SK-N-SH (cell line): Measurements from ENCODE around the gene ABCC12. TPM values are rescaled to one million over a fixed set of nuclear protein-coding genes. Genes with fewer than 3 reads are reported as not detected.

Source experiments
- CTCF ChIA-PET: fragments of 300-600, 350-600 bp; formaldehyde crosslinking; extraction: SDS; loops from one replicate; lab custom pipeline; 2021; lab: Yijun Ruan, JAX
- POLR2A ChIA-PET: fragments of 350-600 bp; sonication (Branson Sonifier 250); formaldehyde crosslinking; extraction: SDS; loops from one replicate; lab custom pipeline; 2020; ENCODE audit warnings: antibody characterized with exemption, inconsistent platforms; lab: Yijun Ruan, JAX
- DNase-seq: peaks from one replicate; pipeline ENCODE4 v3.0.0; 2012
- H2AFZ ChIP-seq: fragments of 200-600 bp; sonication (generic); 2 replicates; pipeline ENCODE4 v1.8.1; 2016; ENCODE audit warnings: antibody characterized with exemption, mild to moderate bottlenecking, low read depth
- H3F3A ChIP-seq: fragments of 200-600 bp; sonication (generic); replicated peaks from 2 replicates; pipeline ENCODE3; 2016; ENCODE audit warnings: antibody characterized with exemption, mild to moderate bottlenecking; ENCODE audit not compliant: insufficient read depth
- H3K27ac ChIP-seq, 2 experiments: fragments of 200-500 bp in 1 of 2; fragments of 200-600 bp in 1 of 2; sonication (Bioruptor generic) in 1 of 2; sonication (generic), shearing (Covaris generic) in 1 of 2; 2 replicates each; pipeline versions ENCODE4 v1.5.1 to v1.6.1; 2014 to 2016; ENCODE audit warnings: low read depth in 2 of 2, inconsistent platforms in 1 of 2, low read length in 1 of 2, mild to moderate bottlenecking in 1 of 2, mixed read lengths in 1 of 2
- H3K27me3 ChIP-seq: fragments of 200-600 bp; sonication (generic), shearing (Covaris generic); 2 replicates; pipeline ENCODE4 v1.6.1; 2016; ENCODE audit warnings: mixed run types; ENCODE audit not compliant: insufficient read depth
- H3K36me3 ChIP-seq, 2 experiments: fragments of 200-500 bp in 1 of 2; fragments of 200-600 bp in 1 of 2; sonication (Bioruptor generic) in 1 of 2; sonication (generic) in 1 of 2; replicated peaks in 1 of 2; 2 replicates each; pipeline versions ENCODE3 to v1.5.1; 2014 to 2016; ENCODE audit warnings: low read length in 1 of 2, mild to moderate bottlenecking in 1 of 2; ENCODE audit not compliant: insufficient read depth in 2 of 2, control insufficient read depth in 1 of 2
- H3K4me1 ChIP-seq, 2 experiments: fragments of 200-500 bp in 1 of 2; fragments of 200-600 bp in 1 of 2; sonication (Bioruptor generic) in 1 of 2; sonication (generic), shearing (Covaris generic) in 1 of 2; 2 replicates each; pipeline versions ENCODE4 v1.5.1 to v1.6.1; 2014 to 2016; ENCODE audit warnings: low read depth in 1 of 2, low read length in 1 of 2, mixed run types in 1 of 2; ENCODE audit not compliant: insufficient read depth in 2 of 2, control insufficient read depth in 1 of 2
- H3K4me2 ChIP-seq: fragments of 200-600 bp; sonication (generic), shearing (Covaris generic); 2 replicates; pipeline ENCODE4 v1.6.1; 2017; ENCODE audit warnings: mixed run types
- H3K4me3 ChIP-seq, 2 experiments: fragments of 200-500 bp in 1 of 2; fragments of 200-600 bp in 1 of 2; sonication (Bioruptor generic) in 1 of 2; sonication (generic), shearing (Covaris generic) in 1 of 2; 2 replicates each; pipeline versions ENCODE4 v1.5.1 to v1.8.1; 2014 to 2016; ENCODE audit warnings: low read depth in 2 of 2, inconsistent platforms in 1 of 2, low read length in 1 of 2, mild to moderate bottlenecking in 1 of 2, mixed read lengths in 1 of 2, moderate library complexity in 1 of 2
- H3K79me2 ChIP-seq: fragments of 200-600 bp; sonication (generic); 2 replicates; pipeline ENCODE4 v1.8.1; 2017; ENCODE audit warnings: mild to moderate bottlenecking; ENCODE audit not compliant: insufficient read depth
- H3K9ac ChIP-seq: fragments of 200-600 bp; sonication (generic); 2 replicates; pipeline ENCODE4 v1.6.1; 2017; ENCODE audit warnings: mixed run types
- H3K9me2 ChIP-seq: fragments of 200-600 bp; sonication (generic); 2 replicates; pipeline ENCODE4 v1.6.1; 2017; ENCODE audit warnings: mixed run types
- H3K9me3 ChIP-seq: fragments of 200-600 bp; sonication (generic); 2 replicates; pipeline ENCODE4 v1.6.1; 2017; ENCODE audit warnings: mixed run types, mild to moderate bottlenecking, moderate library complexity
- H4K20me1 ChIP-seq: fragments of 200-600 bp; sonication (generic); 2 replicates; pipeline ENCODE4 v1.6.1; 2017; ENCODE audit warnings: mild to moderate bottlenecking, mixed run types; ENCODE audit not compliant: insufficient read depth
- CHD2 ChIP-seq: fragments of 150-350 bp; IDR thresholded peaks from 2 replicates; pipeline ENCODE4 v1.6.1; 2018; ENCODE audit warnings: low read length; ENCODE audit not compliant: partially characterized antibody
- CTCF ChIP-seq: fragments of 200-600 bp; sonication (generic); IDR thresholded peaks from 2 replicates; pipeline ENCODE4 v1.6.1; 2017; ENCODE audit warnings: antibody characterized with exemption, mild to moderate bottlenecking, moderate library complexity
- EZH2phosphoT487 ChIP-seq: fragments of 200-600 bp; sonication (generic); IDR thresholded peaks from 2 replicates; pipeline ENCODE4 v1.6.1; 2017; ENCODE audit warnings: low read depth, mixed run types, mild to moderate bottlenecking, antibody characterized with exemption, moderate library complexity, borderline replicate concordance
- FOSL2 ChIP-seq: IDR thresholded peaks from 2 replicates; pipeline ENCODE4 v1.4.0; 2012; ENCODE audit warnings: low read depth, mild to moderate bottlenecking, moderate library complexity, borderline replicate concordance
- GABPA ChIP-seq: IDR thresholded peaks from 2 replicates; pipeline ENCODE4 v1.4.0; 2012; ENCODE audit warnings: low read depth, mild to moderate bottlenecking
- JUND ChIP-seq: IDR thresholded peaks from 2 replicates; pipeline ENCODE4 v1.4.0; 2012
- MEF2A ChIP-seq: IDR thresholded peaks from 2 replicates; pipeline ENCODE4 v1.4.0; 2012; ENCODE audit warnings: low read depth, borderline replicate concordance
- MXI1 ChIP-seq: IDR thresholded peaks from 2 replicates; pipeline ENCODE4 v1.6.1; 2012; ENCODE audit warnings: mild to moderate bottlenecking, low read depth, low read length, improper control_type of control experiment
- NFIC ChIP-seq: IDR thresholded peaks from 2 replicates; pipeline ENCODE4 v1.4.0; 2012; ENCODE audit warnings: borderline replicate concordance
- RAD21 ChIP-seq: IDR thresholded peaks from 2 replicates; pipeline ENCODE4 v1.6.1; 2012; ENCODE audit warnings: mild to moderate bottlenecking, low read length
- RCOR1 ChIP-seq: fragments of 150-350 bp; IDR thresholded peaks from 2 replicates; pipeline ENCODE4 v1.6.1; 2017; ENCODE audit warnings: antibody characterized with exemption, low read length
- REST ChIP-seq: IDR thresholded peaks from 2 replicates; pipeline ENCODE4 v1.6.1; 2012; ENCODE audit warnings: mild to moderate bottlenecking, low read depth, low read length, moderate library complexity
- SIN3A ChIP-seq: IDR thresholded peaks from 2 replicates; pipeline ENCODE4 v1.6.1; 2012; ENCODE audit warnings: low read depth, mild to moderate bottlenecking, low read length, moderate library complexity, borderline replicate concordance
- TAF1 ChIP-seq: IDR thresholded peaks from 2 replicates; pipeline ENCODE4 v1.6.1; 2012; ENCODE audit warnings: low read depth, mild to moderate bottlenecking, low read length, moderate library complexity, borderline replicate concordance
- TCF12 ChIP-seq: IDR thresholded peaks from 2 replicates; pipeline ENCODE4 v1.4.0; 2012
- YY1 ChIP-seq: IDR thresholded peaks from 2 replicates; pipeline ENCODE4 v1.4.0; 2012; ENCODE audit warnings: low read depth, mild to moderate bottlenecking
- WGBS: methylation state at CpG from one replicate; pipeline ENCODE4 v1.1.6; 2017; ENCODE audit warnings: low lambda C conversion rate; 5-methylcytosine and 5-hydroxymethylcytosine counted together
- polyA plus RNA-seq, 3 experiments: library from polyadenylated mRNA; depleted of rRNA; stranded (reverse); fragments of >200 nt; gene quantifications; 2 replicates each; pipeline ENCODE4 v1.2.3, GENCODE V29; 2012
- TF ChIP-seq, protein P1 (sequence below): fragments of 150-350 bp; IDR thresholded peaks from 2 replicates; pipeline ENCODE4 v1.6.1; 2016; ENCODE audit warnings: mild to moderate bottlenecking, low read depth, low read length
- TF ChIP-seq, protein P2 (sequence below): fragments of 150-350 bp; IDR thresholded peaks from 2 replicates; pipeline ENCODE4 v1.6.1; 2017; ENCODE audit warnings: antibody characterized with exemption, low read length, low read depth, borderline replicate concordance
- TF ChIP-seq, protein P3 (sequence below): IDR thresholded peaks from 2 replicates; pipeline ENCODE4 v1.4.0; 2012; ENCODE audit warnings: low read depth, borderline replicate concordance

ABCC12 gene
- polyA plus RNA-seq, 1 of the 3 experiments (the other 2 are of a cell fraction) = not detected

- ChIA-PET CTCF (interaction anchor here (0.9 to 1.6 kb wide), 2 partner anchors 24 to 1047 kb away, joined by 3 to 4 read pairs; no protein-coding TSS in a partner anchor), POLR2A (no interaction called here)
- H3K9ac ChIP-seq = no peak overlapping the region
- no peaks in the 10 kb centered on the region for H3K27me3 ChIP-seq
- H3F3A ChIP-seq = no peaks in the 10 kb centered on the region
- H2AFZ ChIP-seq = no peak overlapping the region
- H3K36me3 ChIP-seq = no peaks in the 10 kb centered on the region
- H3K4me2 ChIP-seq = no peak overlapping the region
- H4K20me1 ChIP-seq = no peaks in the 10 kb centered on the region
- 57% methylated on average over 6 of the region's 6 CpGs for WGBS
- no peaks in the 10 kb centered on the region for H3K79me2 ChIP-seq
- no peaks in the 10 kb centered on the region for H3K9me3 ChIP-seq
- TF ChIP-seq EZH2phosphoT487 (no peak), MEF2A (no peak), GABPA (no peak), RCOR1 (no peak), TAF1 (no peak), YY1 (no peak), NFIC (no peak), CTCF (no peak), REST (no peak), FOSL2 (no peak), CHD2 (no peak), RAD21 (no peak), MXI1 (no peak), TCF12 (no peak), SIN3A (no peak), JUND (no peak)
- TF ChIP-seq, protein P1, sequence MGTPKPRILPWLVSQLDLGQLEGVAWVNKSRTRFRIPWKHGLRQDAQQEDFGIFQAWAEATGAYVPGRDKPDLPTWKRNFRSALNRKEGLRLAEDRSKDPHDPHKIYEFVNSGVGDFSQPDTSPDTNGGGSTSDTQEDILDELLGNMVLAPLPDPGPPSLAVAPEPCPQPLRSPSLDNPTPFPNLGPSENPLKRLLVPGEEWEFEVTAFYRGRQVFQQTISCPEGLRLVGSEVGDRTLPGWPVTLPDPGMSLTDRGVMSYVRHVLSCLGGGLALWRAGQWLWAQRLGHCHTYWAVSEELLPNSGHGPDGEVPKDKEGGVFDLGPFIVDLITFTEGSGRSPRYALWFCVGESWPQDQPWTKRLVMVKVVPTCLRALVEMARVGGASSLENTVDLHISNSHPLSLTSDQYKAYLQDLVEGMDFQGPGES = no peak
- TF ChIP-seq, protein P2, sequence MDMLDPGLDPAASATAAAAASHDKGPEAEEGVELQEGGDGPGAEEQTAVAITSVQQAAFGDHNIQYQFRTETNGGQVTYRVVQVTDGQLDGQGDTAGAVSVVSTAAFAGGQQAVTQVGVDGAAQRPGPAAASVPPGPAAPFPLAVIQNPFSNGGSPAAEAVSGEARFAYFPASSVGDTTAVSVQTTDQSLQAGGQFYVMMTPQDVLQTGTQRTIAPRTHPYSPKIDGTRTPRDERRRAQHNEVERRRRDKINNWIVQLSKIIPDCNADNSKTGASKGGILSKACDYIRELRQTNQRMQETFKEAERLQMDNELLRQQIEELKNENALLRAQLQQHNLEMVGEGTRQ = no peak
- TF ChIP-seq, protein P3, sequence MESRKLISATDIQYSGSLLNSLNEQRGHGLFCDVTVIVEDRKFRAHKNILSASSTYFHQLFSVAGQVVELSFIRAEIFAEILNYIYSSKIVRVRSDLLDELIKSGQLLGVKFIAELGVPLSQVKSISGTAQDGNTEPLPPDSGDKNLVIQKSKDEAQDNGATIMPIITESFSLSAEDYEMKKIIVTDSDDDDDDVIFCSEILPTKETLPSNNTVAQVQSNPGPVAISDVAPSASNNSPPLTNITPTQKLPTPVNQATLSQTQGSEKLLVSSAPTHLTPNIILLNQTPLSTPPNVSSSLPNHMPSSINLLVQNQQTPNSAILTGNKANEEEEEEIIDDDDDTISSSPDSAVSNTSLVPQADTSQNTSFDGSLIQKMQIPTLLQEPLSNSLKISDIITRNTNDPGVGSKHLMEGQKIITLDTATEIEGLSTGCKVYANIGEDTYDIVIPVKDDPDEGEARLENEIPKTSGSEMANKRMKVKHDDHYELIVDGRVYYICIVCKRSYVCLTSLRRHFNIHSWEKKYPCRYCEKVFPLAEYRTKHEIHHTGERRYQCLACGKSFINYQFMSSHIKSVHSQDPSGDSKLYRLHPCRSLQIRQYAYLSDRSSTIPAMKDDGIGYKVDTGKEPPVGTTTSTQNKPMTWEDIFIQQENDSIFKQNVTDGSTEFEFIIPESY = no peak
- DNase-seq = no peak
- H3K9me2 ChIP-seq = no peaks in the 10 kb centered on the region
- no peak overlapping the region for H3K4me3 ChIP-seq
- no peak overlapping the region for H3K27ac ChIP-seq
- no peaks in the 10 kb centered on the region for H3K4me1 ChIP-seq
These were observed 32.8 kb upstream of the ABCC12 start for GRCh38 chr16:48188449-48189102.
